ENCODE data around the gene POMP. TPM values are rescaled to one million over a fixed set of nuclear protein-coding genes. Genes with fewer than 3 reads are reported as not detected.
A peak's percentile ranks its signal among the peaks of the same experiment; 100 is the strongest.

POMP gene
- total and polyA plus RNA-seq, 12 donors = 69.1 to 134 (median 101) TPM

DNA sequence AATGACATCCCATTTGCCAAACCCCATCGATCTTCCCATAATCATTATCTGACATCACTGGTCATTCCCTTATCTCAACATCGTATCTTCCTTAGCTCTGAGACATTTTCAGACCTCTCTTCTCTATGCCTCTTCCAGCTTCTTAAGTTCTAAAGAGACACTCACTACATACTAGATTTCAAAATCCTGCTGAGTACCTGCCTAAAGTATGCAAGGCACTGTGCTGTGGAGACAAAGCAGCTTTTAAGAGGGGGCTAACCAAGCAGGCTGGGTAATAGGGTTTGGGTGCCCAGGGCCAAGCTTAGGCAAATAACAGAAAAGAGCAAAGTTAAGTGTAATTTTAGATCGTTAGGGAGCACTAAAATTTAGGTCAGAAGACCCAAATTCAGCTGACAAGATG, 3.4 kb upstream of the POMP start:
- Histone ChIP-seq H3K4me3 (no peak overlapping the region), H3K27me3 (no peaks in the 10 kb centered on the region), H3K36me3 (peaks cover 0 to 4% (median 0%) of the 10 kb centered on the region in 9 donors), H3K4me1 (peaks cover 11 to 56% (median 33%) of the 10 kb centered on the region in 9 donors), H3K27ac (peak overlapping the region in 6 of 10 donors; percentile 12 to 99 (median 99)), H3K9me3 (no peaks in the 10 kb centered on the region)
- TF ChIP-seq, protein P1, sequence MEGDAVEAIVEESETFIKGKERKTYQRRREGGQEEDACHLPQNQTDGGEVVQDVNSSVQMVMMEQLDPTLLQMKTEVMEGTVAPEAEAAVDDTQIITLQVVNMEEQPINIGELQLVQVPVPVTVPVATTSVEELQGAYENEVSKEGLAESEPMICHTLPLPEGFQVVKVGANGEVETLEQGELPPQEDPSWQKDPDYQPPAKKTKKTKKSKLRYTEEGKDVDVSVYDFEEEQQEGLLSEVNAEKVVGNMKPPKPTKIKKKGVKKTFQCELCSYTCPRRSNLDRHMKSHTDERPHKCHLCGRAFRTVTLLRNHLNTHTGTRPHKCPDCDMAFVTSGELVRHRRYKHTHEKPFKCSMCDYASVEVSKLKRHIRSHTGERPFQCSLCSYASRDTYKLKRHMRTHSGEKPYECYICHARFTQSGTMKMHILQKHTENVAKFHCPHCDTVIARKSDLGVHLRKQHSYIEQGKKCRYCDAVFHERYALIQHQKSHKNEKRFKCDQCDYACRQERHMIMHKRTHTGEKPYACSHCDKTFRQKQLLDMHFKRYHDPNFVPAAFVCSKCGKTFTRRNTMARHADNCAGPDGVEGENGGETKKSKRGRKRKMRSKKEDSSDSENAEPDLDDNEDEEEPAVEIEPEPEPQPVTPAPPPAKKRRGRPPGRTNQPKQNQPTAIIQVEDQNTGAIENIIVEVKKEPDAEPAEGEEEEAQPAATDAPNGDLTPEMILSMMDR (IDR thresholded peaks at IDR 0.05) = no peak
- DNase-seq = no peak
- no peak for ATAC-seq
- intact Hi-C loops (cut with DNase I) = loop anchor here in 3 of 10 donors (5.0 kb wide), 3 partner anchors 62 to 333 kb away; partner anchors contain the start of genes FLT1 (in 1 of the 3) and SLC46A3 (in 1 of the 3)
- 58 to 71% methylated on average over 3 of the region's 3 CpGs for whole genome bisulfite sequencing, 2 donors

- Histone ChIP-seq H3K4me1 (peaks cover 11 to 69% (median 51%) of the 10 kb centered on the region in 9 donors), H3K9me3 (no peaks in the 10 kb centered on the region), H3K36me3 (peaks cover 0 to 28% (median 9%) of the 10 kb centered on the region in 9 donors), H3K27ac (peak overlapping the region; percentile 83 to 99 (median 98)), H3K27me3 (no peaks in the 10 kb centered on the region), H3K4me3 (peak overlapping the region; percentile 74 to 95 (median 89))
- TF ChIP-seq, protein P1 (IDR thresholded peaks at IDR 0.05) = peak in 6 of 9 donors; percentile 12 to 50 (median 29)
- intact Hi-C loops (cut with DNase I) = loop anchor here in 4 of 10 donors (2.0 to 5.0 kb wide), 7 partner anchors 17 to 519 kb away; partner anchors contain the start of genes SLC46A3 (in 2 of the 4), FLT1 (in 1 of the 4) and PAN3 (in 1 of the 4)
- 20 to 24% methylated on average over 12 of the region's 12 CpGs for WGBS, 2 donors
- ATAC-seq (peak in 4 of 8 donors; percentile 2 to 32 (median 20)), DNase-seq (no peak)
Measured at GRCh38 chr13:28657784-28658538, 969 bp upstream of the POMP start.

GRCh38 chr13:28658539-28658795, 463 bp upstream of the POMP start:
- Histone ChIP-seq H3K9me3 (no peaks in the 10 kb centered on the region), H3K27ac (peak overlapping the region; percentile 83 to 99 (median 98)), H3K36me3 (peaks cover 0 to 33% (median 14%) of the 10 kb centered on the region in 9 donors), H3K27me3 (no peaks in the 10 kb centered on the region), H3K4me3 (peak overlapping the region; percentile 74 to 95 (median 89)), H3K4me1 (peaks cover 11 to 67% (median 51%) of the 10 kb centered on the region in 9 donors)
- no peak for DNase-seq
- TF ChIP-seq, protein P1 (IDR thresholded peaks at IDR 0.05) = no peak
- ATAC-seq = peak in 6 of 8 donors; percentile 14 to 36 (median 29)
- 1% methylated on average over 8 of the region's 8 CpGs for WGBS, 2 donors
- intact Hi-C loops (cut with DNase I) = loop anchor here in 4 of 10 donors (2.0 to 5.0 kb wide), 7 partner anchors 18 to 520 kb away; partner anchors contain the start of genes SLC46A3 (in 2 of the 4), FLT1 (in 1 of the 4) and PAN3 (in 1 of the 4)

- TF ChIP-seq, protein P1 (IDR thresholded peaks at IDR 0.05) = no peak
- WGBS, 2 donors = 13 to 16% methylated on average over 4 of the region's 4 CpGs
- Histone ChIP-seq H3K4me1 (peaks cover 11 to 74% (median 51%) of the 10 kb centered on the region in 9 donors), H3K27me3 (no peaks in the 10 kb centered on the region), H3K9me3 (no peaks in the 10 kb centered on the region), H3K36me3 (peaks cover 0 to 44% (median 24%) of the 10 kb centered on the region in 9 donors), H3K4me3 (peak overlapping the region; percentile 74 to 95 (median 89)), H3K27ac (peak overlapping the region; percentile 83 to 99 (median 98))
- no peak for DNase-seq
- intact Hi-C loops (cut with DNase I) = loop anchor here in 4 of 10 donors (2.0 to 5.0 kb wide), 7 partner anchors 19 to 521 kb away; partner anchors contain the start of genes SLC46A3 (in 2 of the 4), FLT1 (in 1 of the 4) and PAN3 (in 1 of the 4)
- ATAC-seq = peak in 2 of 8 donors; percentile 6 to 10
Measured at GRCh38 chr13:28659621-28659970, 666 bp downstream of the POMP start.

All from heart right ventricle (tissue), 16 donors.